Non-pigmented ciliary epithelial cell (primary cell): Measurements from ENCODE around the gene MAP1A.
"Not testable (repeated sequence)": the region's sequence is repeated elsewhere in the genome, so short reads cannot be mapped to it uniquely, and the experiment has no call there.

Source experiments
- DNase-seq: peaks from one replicate; pipeline ENCODE4 v3.0.0-alpha.2; 2010; ENCODE audit warnings: low read depth

The MAP1A gene

GRCh38 chr15:43529587-43530345 is 12.4 kb downstream of the MAP1A start:
- no peak for DNase-seq

DNA sequence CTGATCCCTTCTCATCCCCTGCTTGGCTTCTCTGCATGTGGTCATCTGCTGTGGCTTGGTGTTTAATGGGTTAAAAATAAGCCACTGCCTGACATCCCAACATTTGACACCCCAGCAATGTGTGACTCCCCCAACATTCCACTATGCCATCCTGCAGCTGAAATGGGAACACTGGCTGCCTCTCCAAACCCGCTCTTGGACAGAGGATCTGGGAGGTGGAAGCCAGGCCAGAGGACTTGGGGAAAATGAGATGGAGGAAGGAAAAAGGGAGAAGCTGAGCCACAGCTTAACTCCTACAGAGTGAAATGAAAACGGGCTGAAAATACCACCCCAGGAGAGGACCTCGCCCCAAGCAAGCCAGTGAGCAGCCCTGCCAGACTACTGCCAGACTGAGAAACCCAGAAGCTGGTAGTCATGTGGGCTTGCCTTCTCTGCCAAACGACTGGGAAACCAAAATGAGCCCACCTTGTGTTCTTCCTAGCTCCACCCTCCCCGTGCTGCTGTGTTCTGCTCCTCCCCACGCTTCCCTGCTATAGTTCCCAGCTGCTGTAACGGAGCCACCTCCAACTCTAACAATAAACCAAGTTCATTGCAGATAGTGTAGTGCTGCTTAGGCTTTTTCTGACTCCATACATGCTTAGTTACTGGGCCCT is 13.7 kb downstream of the MAP1A start:
- no peak for DNase-seq

- DNase-seq = not testable (repeated sequence)
Measured at GRCh38 chr15:43532826-43533225, 15.4 kb downstream of the MAP1A start.

GRCh38 chr15:43534897-43535296 is 17.5 kb downstream of the MAP1A start:
- no peak for DNase-seq

DNA sequence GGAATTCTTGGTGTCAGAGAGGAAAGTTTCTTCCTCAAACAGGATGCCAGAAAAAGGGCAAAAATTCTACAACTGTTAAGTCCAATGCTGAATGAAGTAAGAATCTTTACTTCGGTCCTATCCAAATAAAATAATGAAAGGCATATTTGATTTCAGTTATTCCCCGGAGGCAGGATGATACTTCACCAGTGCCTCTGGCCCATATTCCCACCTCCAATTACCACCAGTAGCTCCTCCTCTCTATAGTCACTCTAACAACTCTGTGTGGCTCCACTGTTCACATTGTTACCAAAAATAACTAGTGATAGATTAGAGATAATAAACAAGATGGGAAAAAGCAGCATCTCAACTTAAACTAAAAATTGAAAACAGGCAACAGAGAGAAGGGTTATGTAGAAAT is 20.7 kb downstream of the MAP1A start:
- no peak for DNase-seq

- DNase-seq = no peak
Measured at GRCh38 chr15:43541785-43542184, 24.4 kb downstream of the MAP1A start.

DNA sequence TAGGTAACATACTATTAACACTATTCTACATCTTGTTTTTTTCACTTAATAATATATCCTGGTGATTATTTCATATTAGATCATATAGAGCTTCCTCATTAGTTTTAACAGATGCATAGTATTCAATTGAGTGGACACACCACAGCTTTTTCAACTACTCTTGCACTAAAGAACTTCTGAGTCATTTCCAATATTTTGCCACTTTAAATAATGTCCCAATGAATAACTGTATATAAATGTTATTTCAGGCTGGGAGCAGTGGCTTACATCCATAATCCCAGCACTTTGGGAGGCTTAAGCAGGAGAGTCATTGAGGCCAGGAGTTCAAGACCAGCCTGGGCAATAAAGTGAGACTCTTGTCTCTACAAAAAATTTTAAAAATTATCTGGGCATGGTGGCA is 26.9 kb downstream of the MAP1A start:
- no peak for DNase-seq

- DNase-seq = no peak
Measured at GRCh38 chr15:43545426-43545825, 28.0 kb downstream of the MAP1A start.

- no peak for DNase-seq
Measured at GRCh38 chr15:43547539-43547938, 30.1 kb downstream of the MAP1A start.

DNA sequence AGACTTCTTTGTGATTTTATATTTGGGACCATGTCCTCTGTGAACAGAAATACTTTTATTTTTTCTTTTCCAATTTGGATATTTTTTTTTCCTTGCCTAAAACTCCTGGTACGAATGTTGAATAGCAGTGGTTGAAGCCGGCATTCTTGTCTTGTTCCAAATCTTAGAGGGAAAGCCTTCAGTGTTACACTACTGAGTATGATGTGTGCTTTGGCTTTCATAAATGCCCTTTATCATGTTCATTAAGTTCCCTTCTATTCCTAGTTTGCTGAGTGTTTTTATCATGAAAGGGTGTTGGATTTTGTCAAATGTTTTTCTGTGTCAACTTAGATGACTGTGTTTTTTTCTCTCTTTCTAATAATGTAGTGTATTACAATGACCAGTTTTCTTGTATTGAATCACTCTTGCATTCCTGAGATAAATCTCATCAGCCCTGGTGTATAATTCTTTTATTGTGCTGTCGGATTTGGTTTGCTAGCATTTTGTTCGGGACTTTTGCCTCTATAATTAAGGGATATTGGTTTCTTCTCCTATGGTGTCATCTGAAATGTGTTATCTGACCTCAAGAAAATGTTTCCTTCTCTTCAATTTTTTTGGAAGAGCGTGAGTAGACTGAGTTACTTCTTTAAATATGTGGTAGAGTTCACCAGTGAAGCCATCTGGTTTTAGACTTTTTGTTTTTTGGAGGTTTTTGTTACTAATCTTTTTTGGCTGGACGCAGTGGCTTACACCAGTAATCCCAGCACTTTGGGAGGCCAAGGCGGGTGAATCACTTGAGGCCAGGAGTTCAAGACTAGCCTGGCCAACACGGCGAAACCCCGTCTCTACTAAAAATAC is 33.3 kb downstream of the MAP1A start:
- DNase-seq = peak; percentile 26

DNA sequence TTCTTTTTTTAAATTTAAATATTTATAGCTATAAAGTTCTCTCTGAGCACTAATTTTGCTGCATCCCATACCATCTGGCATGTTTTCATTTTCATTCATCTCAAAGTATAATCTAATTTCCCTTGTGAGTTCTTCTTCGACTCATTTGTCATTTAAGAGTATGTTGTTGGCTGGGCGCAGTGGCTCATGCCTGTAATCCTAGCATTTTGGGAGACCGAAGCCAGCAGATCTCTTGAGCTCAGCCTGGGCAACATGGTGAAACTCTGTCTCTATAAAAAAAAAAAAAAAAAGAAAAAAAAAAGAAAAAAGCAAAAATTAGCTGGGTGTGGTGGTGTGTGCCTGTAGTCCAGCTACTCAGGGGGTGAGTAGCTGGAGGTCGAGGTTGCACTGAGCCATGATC is 34.8 kb downstream of the MAP1A start:
- DNase-seq = no peak

GRCh38 chr15:43552986-43553385 is 35.6 kb downstream of the MAP1A start:
- DNase-seq = no peak

DNA sequence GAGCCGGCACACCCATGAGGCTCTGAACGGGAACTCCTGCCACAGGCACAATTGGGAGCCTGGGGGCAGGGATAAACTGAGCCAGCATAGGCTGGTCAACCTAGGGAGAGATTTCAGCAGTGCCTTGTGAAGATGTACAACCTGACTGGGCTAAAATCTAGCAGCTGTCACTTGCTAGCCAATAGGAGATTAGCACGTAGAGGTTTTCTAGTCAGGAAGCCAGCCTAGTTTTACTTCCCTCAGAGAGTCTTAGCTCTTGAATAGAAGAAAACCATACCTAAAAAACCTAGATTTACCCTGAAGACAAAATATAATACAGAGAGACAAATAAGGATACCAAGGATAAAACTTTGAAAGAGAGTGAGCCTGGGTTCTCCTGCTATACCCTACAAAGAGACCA is 45.3 kb downstream of the MAP1A start:
- not testable (repeated sequence) for DNase-seq

- not testable (repeated sequence) for DNase-seq
Measured at GRCh38 chr15:43563793-43564192, 46.4 kb downstream of the MAP1A start.

DNA sequence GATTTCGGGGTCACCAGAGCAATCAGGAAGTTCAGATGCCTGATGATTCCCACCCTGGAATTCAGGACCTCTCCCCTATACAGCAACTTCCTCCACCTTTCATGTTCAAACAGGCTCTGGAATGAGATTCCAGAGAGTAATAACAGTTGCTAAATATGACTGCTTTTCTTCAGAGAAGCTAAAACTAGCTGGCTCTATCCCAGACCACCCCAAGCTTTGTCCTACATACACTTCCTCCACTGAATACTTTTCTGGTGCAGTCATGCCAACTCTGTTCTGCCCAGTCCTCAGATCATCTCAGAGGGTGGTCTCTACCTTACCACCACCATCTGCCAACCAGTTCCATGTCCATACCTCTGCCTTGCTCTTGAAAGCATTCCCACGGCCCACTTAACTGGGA is 49.2 kb downstream of the MAP1A start:
- not testable (repeated sequence) for DNase-seq

DNA sequence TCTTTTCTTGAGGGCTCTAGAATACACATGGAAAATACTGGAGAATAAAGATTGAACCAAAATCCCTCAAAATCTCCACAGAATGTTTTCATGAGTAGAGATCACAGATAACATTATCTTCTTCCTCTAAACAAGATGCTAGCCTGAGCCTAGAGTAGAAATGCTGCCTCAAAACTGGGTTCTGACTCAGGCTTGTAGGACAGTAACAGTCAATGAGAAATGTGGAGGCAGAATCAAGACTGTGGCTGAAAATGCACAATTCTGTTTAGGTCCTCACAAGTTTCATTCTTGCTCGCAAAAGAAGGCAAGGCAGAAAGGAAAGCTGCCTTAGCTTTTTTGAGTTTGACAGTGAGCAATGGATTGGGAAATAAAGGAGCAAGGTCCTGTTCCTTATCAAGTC is 57.2 kb downstream of the MAP1A start:
- DNase-seq = not testable (repeated sequence)
